IMR-90 (cell line): ENCODE results near the gene MYO9A. TPM values are rescaled to one million over a fixed set of nuclear protein-coding genes. Genes with fewer than 3 reads are reported as not detected.

Experiments used
- ATAC-seq: fragments of 200-7000 bp; cut with Tn5 transposase; 2 replicates; pipeline ENCODE4 v1.9.1; 2020; ENCODE audit warnings: low read depth, mild to moderate bottlenecking, moderate library complexity
- BruUV-seq: library from RNA; stranded (reverse); fragments of 400-500 nt; replicated peaks from 2 replicates; lab custom pipeline; 2021; lab: Mats Ljungman, UMichigan
- CTCF ChIA-PET: fragments of 300-600 bp; formaldehyde crosslinking; extraction: SDS; loops from one replicate; lab custom pipeline; 2021; ENCODE audit warnings: antibody characterized with exemption; lab: Yijun Ruan, JAX
- POLR2A ChIA-PET: fragments of 300-600 bp; sonication (Branson Sonifier 250); formaldehyde crosslinking; loops from one replicate; lab custom pipeline; 2022; ENCODE audit warnings: antibody characterized with exemption; ENCODE audit not compliant: unreplicated experiment; lab: Charles Lee
- DNase-seq: peaks from one replicate; pipeline ENCODE4 v3.0.0; 2013
- H2AFZ ChIP-seq: replicated peaks from 2 replicates; pipeline ENCODE3; 2013; ENCODE audit warnings: low read length, mild to moderate bottlenecking; ENCODE audit not compliant: poor library complexity
- H2AK5ac ChIP-seq: 2 replicates; pipeline ENCODE4 v1.6.1; 2013; ENCODE audit warnings: low read depth, low read length, inconsistent platforms
- H2AK9ac ChIP-seq: replicated peaks from 2 replicates; pipeline ENCODE3; 2013; ENCODE audit warnings: mild to moderate bottlenecking, low read depth, low read length, moderate library complexity; ENCODE audit not compliant: poor library complexity
- H2BK120ac ChIP-seq: 2 replicates; pipeline ENCODE4 v1.6.1; 2013; ENCODE audit warnings: low read depth, low read length, inconsistent platforms
- H2BK15ac ChIP-seq: 3 replicates; pipeline ENCODE4 v1.6.1; 2013; ENCODE audit warnings: low read depth, low read length, inconsistent platforms
- H2BK20ac ChIP-seq: 2 replicates; pipeline ENCODE4 v1.6.1; 2013; ENCODE audit warnings: low read depth, mild to moderate bottlenecking, inconsistent platforms, low read length, moderate library complexity
- H2BK5ac ChIP-seq: 2 replicates; pipeline ENCODE4 v1.6.1; 2013; ENCODE audit warnings: mild to moderate bottlenecking, low read depth, low read length, inconsistent platforms; ENCODE audit not compliant: poor library complexity, severe bottlenecking
- H3K14ac ChIP-seq: replicated peaks from 2 replicates; pipeline ENCODE4 v1.6.1; 2013; ENCODE audit warnings: low read depth, low read length, inconsistent platforms
- H3K18ac ChIP-seq: 2 replicates; pipeline ENCODE4 v1.6.1; 2013; ENCODE audit warnings: low read depth, low read length, control low read depth
- H3K23ac ChIP-seq: 2 replicates; pipeline ENCODE4 v1.6.1; 2013; ENCODE audit warnings: low read depth, low read length, inconsistent platforms
- H3K27ac ChIP-seq: 2 replicates; pipeline ENCODE4 v1.5.1; 2013; ENCODE audit warnings: mild to moderate bottlenecking, control low read depth, low read length; ENCODE audit not compliant: insufficient read depth
- H3K27me3 ChIP-seq: 2 replicates; pipeline ENCODE4 v1.6.1; 2013; ENCODE audit warnings: low read length; ENCODE audit not compliant: control insufficient read depth, insufficient read depth
- H3K36me3 ChIP-seq: 2 replicates; pipeline ENCODE4 v1.6.1; 2013; ENCODE audit warnings: low read length, mixed read lengths; ENCODE audit not compliant: control insufficient read depth, insufficient read depth
- H3K4ac ChIP-seq: 2 replicates; pipeline ENCODE4 v1.6.1; 2013; ENCODE audit warnings: low read depth, low read length, inconsistent platforms
- H3K4me1 ChIP-seq: 2 replicates; pipeline ENCODE4 v1.6.1; 2013; ENCODE audit warnings: low read length, mixed read lengths; ENCODE audit not compliant: control insufficient read depth, insufficient read depth
- H3K4me2 ChIP-seq: 2 replicates; pipeline ENCODE4 v1.6.1; 2013; ENCODE audit warnings: low read depth, mild to moderate bottlenecking, control low read depth, low read length, moderate library complexity
- H3K4me3 ChIP-seq: 2 replicates; pipeline ENCODE4 v1.5.1; 2013; ENCODE audit warnings: low read depth, mild to moderate bottlenecking, control low read depth, low read length, moderate library complexity; ENCODE audit not compliant: insufficient read depth
- H3K56ac ChIP-seq: 2 replicates; pipeline ENCODE4 v1.6.1; 2013; ENCODE audit warnings: low read length, inconsistent platforms; ENCODE audit not compliant: insufficient read depth; ENCODE audit errors: extremely low read depth
- H3K79me1 ChIP-seq, 2 experiments: 2 replicates each; pipeline ENCODE4 v1.6.1; 2013; ENCODE audit warnings: low read length in 2 of 2, inconsistent platforms in 1 of 2, low read depth in 1 of 2
- H3K9ac ChIP-seq: 2 replicates; pipeline ENCODE4 v1.6.1; 2013; ENCODE audit warnings: low read depth, low read length, control low read depth
- H3K9me1 ChIP-seq: 2 replicates; pipeline ENCODE4 v1.6.1; 2013; ENCODE audit warnings: low read length, inconsistent platforms; ENCODE audit not compliant: insufficient read depth
- H3K9me3 ChIP-seq: 2 replicates; pipeline ENCODE4 v1.6.1; 2013; ENCODE audit warnings: low read length; ENCODE audit not compliant: control insufficient read depth, insufficient read depth
- H4K20me1 ChIP-seq: 2 replicates; pipeline ENCODE4 v1.6.1; 2013; ENCODE audit warnings: low read length, inconsistent platforms; ENCODE audit not compliant: insufficient read depth
- H4K5ac ChIP-seq: 2 replicates; pipeline ENCODE4 v1.6.1; 2013; ENCODE audit warnings: mild to moderate bottlenecking, low read depth, low read length, control low read depth
- H4K8ac ChIP-seq, 2 experiments: 2 replicates each; pipeline ENCODE4 v1.6.1; 2013; ENCODE audit warnings: low read depth in 2 of 2, low read length in 2 of 2, control low read depth in 1 of 2, inconsistent platforms in 1 of 2
- H4K91ac ChIP-seq: 2 replicates; pipeline ENCODE4 v1.6.1; 2013; ENCODE audit warnings: low read depth, low read length, inconsistent platforms; ENCODE audit not compliant: insufficient read depth
- BHLHE40 ChIP-seq: fragments of 150-350 bp; IDR thresholded peaks from 2 replicates; pipeline ENCODE4 v1.6.1; 2016; ENCODE audit warnings: mild to moderate bottlenecking, low read depth, low read length
- CEBPB ChIP-seq: IDR thresholded peaks from 2 replicates; pipeline ENCODE4 v1.6.1; 2012; ENCODE audit warnings: low read depth, low read length, improper control_type of control experiment
- MAZ ChIP-seq: IDR thresholded peaks from 2 replicates; pipeline ENCODE4 v1.6.1; 2012; ENCODE audit warnings: low read depth, mild to moderate bottlenecking, low read length, improper control_type of control experiment, moderate library complexity, borderline replicate concordance
- RFX5 ChIP-seq: IDR thresholded peaks from 2 replicates; pipeline ENCODE4 v1.8.0; 2012; ENCODE audit warnings: low read depth, mild to moderate bottlenecking, low read length, moderate library complexity
- USF2 ChIP-seq: fragments of 150-350 bp; IDR thresholded peaks from 2 replicates; pipeline ENCODE4 v1.6.1; 2017; ENCODE audit warnings: mild to moderate bottlenecking, antibody characterized with exemption, low read length, low read depth
- WGBS, 2 experiments: methylation state at CpG; one replicate each; pipeline versions ENCODE4 v1.1.5 to v1.1.7; 2013; ENCODE audit warnings: missing lambda C conversion rate in 2 of 2; ENCODE audit not compliant: insufficient read length in 1 of 2; ENCODE audit errors: extremely low coverage in 2 of 2; 5-methylcytosine and 5-hydroxymethylcytosine counted together
- dilution Hi-C: fragments of 300-500 bp; cut with HindIII; formaldehyde crosslinking; loops from one replicate; pipeline ENCODE4 v1.14.3; 2018; ENCODE audit warnings: low sequenced_read_pairs; ENCODE audit not compliant: unreplicated experiment
- in situ Hi-C: fragments of 300-500 bp; cut with MboI; formaldehyde crosslinking; loops from 3 replicates; pipeline ENCODE4 v1.14.3; 2019; ENCODE audit warnings: low sequenced_read_pairs, inconsistent platforms, mixed read lengths
- intact Hi-C: fragments of 100-400 bp; cut with micrococcal nuclease; formaldehyde crosslinking; loops from 2 replicates; pipeline ENCODE4 v1.10.0; 2022
- polyA plus RNA-seq, 3 experiments: library from polyadenylated mRNA; depleted of rRNA; stranded (reverse); fragments of >200 nt; gene quantifications; 2 replicates each; pipeline ENCODE4 v1.2.3, GENCODE V29; 2012; ENCODE audit warnings: low replicate concordance in 1 of 3
- total RNA-seq: library from RNA; depleted of rRNA; stranded (reverse); fragments of >200 nt; gene quantifications from 2 replicates; pipeline ENCODE4 v1.2.3, GENCODE V29; 2012

Gene MYO9A
- total and polyA plus RNA-seq, 2 of the 4 experiments (the other 2 are of a cell fraction), result 6.0 to 49.5 TPM

GRCh38 chr15:71804695-71805470, 313.1 kb downstream of the MYO9A start (continued):
- TF ChIP-seq MAZ (no peak), RFX5 (no peak)

- BruUV-seq, result no TSS peak
- dilution Hi-C loops, result no loop called here
- no CpG with 5 or more reads among the region's 5 CpGs for WGBS, 2 experiments
Measured at GRCh38 chr15:71804226-71804625, 313.7 kb downstream of the MYO9A start.

More at GRCh38 chr15:71804226-71804625, 313.7 kb downstream of the MYO9A start:
- Histone ChIP-seq H4K20me1 (no peaks in the 10 kb centered on the region), H3K4me1 (peaks cover 19% of the 10 kb centered on the region), H3K14ac (no peak overlapping the region), H3K9me3 (no peaks in the 10 kb centered on the region), H2AFZ (no peak overlapping the region), H3K9ac (no peak overlapping the region), H3K79me1 (no peaks in the 10 kb centered on the region), H4K91ac (no peak overlapping the region), H2AK9ac (no peak overlapping the region), H2BK5ac (no peak overlapping the region), H3K9me1 (peaks cover 9% of the 10 kb centered on the region; the same call in 1 of the 2 replicates), H2AK5ac (no peak overlapping the region), H3K4me3 (no peak overlapping the region), H2BK15ac (no peak overlapping the region), H3K36me3 (no peaks in the 10 kb centered on the region), H3K27ac (no peak overlapping the region), H3K18ac (no peak overlapping the region), H2BK20ac (no peak overlapping the region), H3K4me2 (no peak overlapping the region), H3K23ac (no peak overlapping the region), H3K27me3 (no peaks in the 10 kb centered on the region), H3K56ac (no peak overlapping the region), H3K4ac (no peak overlapping the region), H4K5ac (no peak overlapping the region), H2BK120ac (no peak overlapping the region), H4K8ac (no peak overlapping the region)
- CTCF ChIA-PET, result no interaction called here
- POLR2A ChIA-PET, result no interaction called here
- TF ChIP-seq MAZ (no peak), USF2 (no peak), BHLHE40 (no peak), CEBPB (no peak)
- DNase-seq (no peak), ATAC-seq (no peak)
- intact Hi-C loops, result loop anchor here (10.0 kb wide), 1 partner anchor 909 kb away; the partner anchor contains the start of genes LRRC49 and THAP10
- in situ Hi-C loops, result loop anchor here (10.0 kb wide), 1 partner anchor 829 kb away; no protein-coding TSS in a partner anchor
